Loucy (cell line): ENCODE results near the gene ZNF681.

Source experiments
- H2AFZ ChIP-seq: fragments of 200-600 bp; sonication (generic); 2 replicates; pipeline ENCODE4 v1.6.0; 2016; ENCODE audit warnings: antibody characterized with exemption, mild to moderate bottlenecking, low read length, moderate library complexity
- H3F3A ChIP-seq: fragments of 200-600 bp; 2 replicates; pipeline ENCODE4 v1.6.0; 2016; ENCODE audit warnings: antibody characterized with exemption, low read depth, mild to moderate bottlenecking
- H3K27me3 ChIP-seq: fragments of 200-600 bp; sonication (generic); 2 replicates; pipeline ENCODE4 v1.6.1; 2014; ENCODE audit warnings: low read length, mild to moderate bottlenecking; ENCODE audit not compliant: insufficient read depth, poor library complexity, severe bottlenecking
- H3K36me3 ChIP-seq: fragments of 200-600 bp; sonication (generic); 2 replicates; pipeline ENCODE4 v1.6.1; 2016; ENCODE audit warnings: low read length; ENCODE audit not compliant: insufficient read depth
- H3K4me1 ChIP-seq: fragments of 200-600 bp; sonication (generic); 2 replicates; pipeline ENCODE4 v1.5.1; 2014; ENCODE audit warnings: low read length, mild to moderate bottlenecking; ENCODE audit not compliant: insufficient read depth, poor library complexity, severe bottlenecking
- H3K4me2 ChIP-seq: fragments of 200-600 bp; sonication (generic); 2 replicates; pipeline ENCODE4 v1.6.0; 2014; ENCODE audit warnings: antibody characterized with exemption, low read length, low read depth, mild to moderate bottlenecking; ENCODE audit not compliant: poor library complexity, severe bottlenecking
- H3K4me3 ChIP-seq: fragments of 200-600 bp; sonication (generic); 2 replicates; pipeline ENCODE4 v1.5.1; 2014; ENCODE audit warnings: low read length, mild to moderate bottlenecking, mixed read lengths; ENCODE audit not compliant: poor library complexity, severe bottlenecking
- H3K79me2 ChIP-seq: fragments of 200-600 bp; sonication (generic); 2 replicates; pipeline ENCODE4 v1.6.1; 2014; ENCODE audit warnings: low read length; ENCODE audit not compliant: insufficient read depth
- H3K9ac ChIP-seq: fragments of 200-600 bp; sonication (generic); 2 replicates; pipeline ENCODE4 v1.6.0; 2014; ENCODE audit warnings: mild to moderate bottlenecking, low read depth, low read length, moderate library complexity; ENCODE audit not compliant: poor library complexity, severe bottlenecking
- H3K9me2 ChIP-seq: fragments of 200-600 bp; sonication (generic); replicated peaks from 2 replicates; pipeline ENCODE4 v1.6.1; 2016; ENCODE audit warnings: low read depth, low read length, mixed read lengths
- H3K9me3 ChIP-seq: fragments of 200-600 bp; sonication (generic); 2 replicates; pipeline ENCODE4 v1.6.1; 2014; ENCODE audit warnings: mild to moderate bottlenecking, antibody characterized with exemption, low read length, low read depth; ENCODE audit not compliant: insufficient read depth
- H4K20me1 ChIP-seq: fragments of 200-600 bp; sonication (generic); 2 replicates; pipeline ENCODE4 v1.6.0; 2014; ENCODE audit warnings: antibody characterized with exemption, low read length, mild to moderate bottlenecking; ENCODE audit not compliant: insufficient read depth, poor library complexity, severe bottlenecking
- EZH2phosphoT487 ChIP-seq: fragments of 200-600 bp; IDR thresholded peaks from 2 replicates; pipeline ENCODE4 v1.6.1; 2018; ENCODE audit warnings: antibody characterized with exemption, mild to moderate bottlenecking, moderate library complexity, borderline replicate concordance
- TF ChIP-seq, protein P1 (sequence below): fragments of 200-600 bp; sonication (generic); conservative IDR thresholded peaks from 2 replicates; pipeline ENCODE4 v1.5.1; 2014; ENCODE audit warnings: mild to moderate bottlenecking, antibody characterized with exemption, low read length

The ZNF681 gene

GRCh38 chr19:23801803-23802202, 43.1 kb upstream of the ZNF681 start:
- no peaks in the 10 kb centered on the region for H3K9me2 ChIP-seq
- H3K9me3 ChIP-seq = no peaks in the 10 kb centered on the region

DNA sequence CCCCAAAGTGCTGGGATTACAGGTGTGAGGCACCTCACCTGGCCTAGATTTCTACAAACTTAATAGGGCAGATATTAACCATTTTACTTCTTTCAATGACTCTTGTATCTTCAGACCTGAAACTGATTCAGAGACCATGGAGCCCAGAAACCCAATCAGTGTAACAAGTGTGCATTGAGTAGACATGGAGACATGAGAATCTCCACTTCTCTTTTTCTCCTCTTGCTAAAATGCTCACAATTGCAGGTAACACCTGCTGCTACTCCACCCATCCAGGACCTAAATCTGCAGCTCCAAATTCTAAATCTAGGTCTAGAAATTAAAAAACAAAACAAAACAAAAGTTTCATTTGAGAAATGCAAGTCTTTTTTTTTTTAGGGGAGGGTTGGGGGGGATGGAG, 42.2 kb upstream of the ZNF681 start:
- Histone ChIP-seq H3K4me1 (peaks cover 45% of the 10 kb centered on the region), H3K27me3 (no peaks in the 10 kb centered on the region), H3K79me2 (peaks cover 30% of the 10 kb centered on the region), H3K4me3 (no peak overlapping the region), H2AFZ (no peak overlapping the region), H3K36me3 (no peaks in the 10 kb centered on the region), H3K9ac (no peak overlapping the region), H3F3A (peaks cover 3% of the 10 kb centered on the region; the same call in 1 of the 2 replicates), H3K9me2 (no peaks in the 10 kb centered on the region), H3K9me3 (0 out of 2 replicates have a peak, but pooled peaks cover 3% of the 10 kb centered on the region), H3K4me2 (peak overlapping the region; percentile 71), H4K20me1 (no peaks in the 10 kb centered on the region)
- no peak for TF ChIP-seq EZH2phosphoT487
- TF ChIP-seq, protein P1, sequence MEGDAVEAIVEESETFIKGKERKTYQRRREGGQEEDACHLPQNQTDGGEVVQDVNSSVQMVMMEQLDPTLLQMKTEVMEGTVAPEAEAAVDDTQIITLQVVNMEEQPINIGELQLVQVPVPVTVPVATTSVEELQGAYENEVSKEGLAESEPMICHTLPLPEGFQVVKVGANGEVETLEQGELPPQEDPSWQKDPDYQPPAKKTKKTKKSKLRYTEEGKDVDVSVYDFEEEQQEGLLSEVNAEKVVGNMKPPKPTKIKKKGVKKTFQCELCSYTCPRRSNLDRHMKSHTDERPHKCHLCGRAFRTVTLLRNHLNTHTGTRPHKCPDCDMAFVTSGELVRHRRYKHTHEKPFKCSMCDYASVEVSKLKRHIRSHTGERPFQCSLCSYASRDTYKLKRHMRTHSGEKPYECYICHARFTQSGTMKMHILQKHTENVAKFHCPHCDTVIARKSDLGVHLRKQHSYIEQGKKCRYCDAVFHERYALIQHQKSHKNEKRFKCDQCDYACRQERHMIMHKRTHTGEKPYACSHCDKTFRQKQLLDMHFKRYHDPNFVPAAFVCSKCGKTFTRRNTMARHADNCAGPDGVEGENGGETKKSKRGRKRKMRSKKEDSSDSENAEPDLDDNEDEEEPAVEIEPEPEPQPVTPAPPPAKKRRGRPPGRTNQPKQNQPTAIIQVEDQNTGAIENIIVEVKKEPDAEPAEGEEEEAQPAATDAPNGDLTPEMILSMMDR = no peak

More at GRCh38 chr19:23801803-23802202, 43.1 kb upstream of the ZNF681 start:
- H2AFZ ChIP-seq = peak overlapping the region; percentile 59; the same call in 1 of the 2 replicates
- TF ChIP-seq, protein P1 = no peak
- TF ChIP-seq EZH2phosphoT487 = no peak
- peaks cover 23% of the 10 kb centered on the region for H3K79me2 ChIP-seq
- peaks cover 3% of the 10 kb centered on the region; the same call in 1 of the 2 replicates for H3F3A ChIP-seq
- H3K4me1 ChIP-seq = peaks cover 45% of the 10 kb centered on the region
- no peaks in the 10 kb centered on the region for H4K20me1 ChIP-seq
- H3K27me3 ChIP-seq = no peaks in the 10 kb centered on the region
- H3K4me2 ChIP-seq = peak overlapping the region; percentile 62
- no peaks in the 10 kb centered on the region for H3K36me3 ChIP-seq
- H3K4me3 ChIP-seq = peak overlapping the region; percentile 54
- H3K9ac ChIP-seq = peak overlapping the region; percentile 33

DNA sequence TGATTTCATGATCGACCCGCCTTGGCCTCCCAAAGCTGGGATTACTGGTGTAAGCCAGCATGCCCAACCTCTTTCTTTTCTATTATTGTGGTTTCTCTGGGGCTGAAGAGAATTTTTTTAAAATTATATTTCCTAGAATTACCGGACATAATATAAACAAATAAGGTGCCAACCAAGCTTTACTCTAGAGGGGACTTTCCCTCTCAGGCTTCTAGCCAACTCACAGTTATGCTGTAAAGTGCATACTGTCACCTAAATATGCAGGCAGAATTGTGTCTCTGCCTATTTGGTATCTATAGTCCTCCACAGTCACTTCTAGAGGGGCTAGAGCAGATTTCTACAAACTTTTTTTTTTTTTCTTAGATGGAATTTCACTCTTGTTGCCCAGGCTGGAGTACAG, 41.6 kb upstream of the ZNF681 start:
- no peak for TF ChIP-seq EZH2phosphoT487
- TF ChIP-seq, protein P1 = no peak
- H2AFZ ChIP-seq = no peak overlapping the region
- H3K4me3 ChIP-seq = no peak overlapping the region
- no peaks in the 10 kb centered on the region for H3K27me3 ChIP-seq
- H3K9ac ChIP-seq = no peak overlapping the region
- peak overlapping the region; percentile 71 for H3K4me2 ChIP-seq
- H3K36me3 ChIP-seq = no peaks in the 10 kb centered on the region
- H4K20me1 ChIP-seq = no peaks in the 10 kb centered on the region
- peaks cover 3% of the 10 kb centered on the region; the same call in 1 of the 2 replicates for H3F3A ChIP-seq
- H3K4me1 ChIP-seq = peaks cover 45% of the 10 kb centered on the region
- 0 out of 2 replicates have a peak, but pooled peaks cover 3% of the 10 kb centered on the region for H3K9me3 ChIP-seq
- no peaks in the 10 kb centered on the region for H3K9me2 ChIP-seq
- peaks cover 30% of the 10 kb centered on the region for H3K79me2 ChIP-seq
